Hepatocyte (in vitro differentiated cells): ENCODE measurements around the gene CDKL4. TPM values are rescaled to one million over a fixed set of nuclear protein-coding genes. Genes with fewer than 3 reads are reported as not detected.

ENCODE experiments used
- DNase-seq: peaks from one replicate; pipeline ENCODE4 v3.0.0-alpha.2; 2016; ENCODE audit warnings: low spot score
- H2AFZ ChIP-seq: fragments of 200-600 bp; sonication (generic); 2 replicates; pipeline ENCODE4 v1.6.0; 2016; ENCODE audit warnings: antibody characterized with exemption, mild to moderate bottlenecking
- H3K27ac ChIP-seq: fragments of 200-600 bp; sonication (generic); 2 replicates; pipeline ENCODE4 v1.5.1; 2016; ENCODE audit warnings: mild to moderate bottlenecking
- H3K27me3 ChIP-seq: fragments of 200-600 bp; sonication (generic); 2 replicates; pipeline ENCODE4 v1.6.1; 2016
- H3K36me3 ChIP-seq: fragments of 200-600 bp; sonication (generic); replicated peaks from 2 replicates; pipeline ENCODE4 v1.5.1; 2016; ENCODE audit warnings: low read depth; ENCODE audit not compliant: insufficient read depth
- H3K4me1 ChIP-seq: fragments of 200-600 bp; sonication (generic); 2 replicates; pipeline ENCODE4 v1.5.1; 2016; ENCODE audit warnings: mild to moderate bottlenecking, moderate library complexity; ENCODE audit not compliant: insufficient read depth
- H3K4me2 ChIP-seq: fragments of 200-600 bp; sonication (generic); 2 replicates; pipeline ENCODE4 v1.6.0; 2016
- H3K4me3 ChIP-seq: fragments of 200-600 bp; sonication (generic); 2 replicates; pipeline ENCODE4 v1.5.1; 2016; ENCODE audit warnings: mild to moderate bottlenecking
- H3K79me2 ChIP-seq: fragments of 200-600 bp; sonication (generic); 2 replicates; pipeline ENCODE4 v1.6.0; 2017; ENCODE audit warnings: mild to moderate bottlenecking
- H3K9me2 ChIP-seq: fragments of 200-600 bp; sonication (generic); replicated peaks from 2 replicates; pipeline ENCODE4 v1.6.0; 2017; ENCODE audit warnings: mild to moderate bottlenecking; ENCODE audit not compliant: insufficient read depth
- H3K9me3 ChIP-seq: fragments of 200-600 bp; sonication (generic); 2 replicates; pipeline ENCODE4 v1.5.1; 2016; ENCODE audit warnings: low read depth, mild to moderate bottlenecking
- H4K20me1 ChIP-seq: fragments of 200-600 bp; sonication (generic); 2 replicates; pipeline ENCODE4 v1.6.0; 2016; ENCODE audit warnings: mild to moderate bottlenecking; ENCODE audit not compliant: insufficient read depth, poor library complexity, severe bottlenecking
- CTCF ChIP-seq: fragments of 200-600 bp; sonication (generic); IDR thresholded peaks from 2 replicates; pipeline ENCODE4 v1.5.1; 2016; ENCODE audit warnings: antibody characterized with exemption, mild to moderate bottlenecking; ENCODE audit not compliant: poor library complexity
- EZH2 ChIP-seq: fragments of 200-600 bp; sonication (generic); IDR thresholded peaks from 2 replicates; pipeline ENCODE4 v1.6.1; 2016; ENCODE audit warnings: antibody characterized with exemption, mild to moderate bottlenecking, borderline replicate concordance
- EZH2phosphoT487 ChIP-seq: fragments of 200-600 bp; sonication (generic); IDR thresholded peaks from one replicate; pipeline ENCODE4 v1.6.1; 2018; ENCODE audit warnings: antibody characterized with exemption, mild to moderate bottlenecking, low read depth, moderate library complexity; ENCODE audit not compliant: unreplicated experiment, severe bottlenecking
- WGBS: methylation state at CpG from one replicate; pipeline ENCODE4 v1.1.6; 2016; ENCODE audit warnings: low lambda C conversion rate; ENCODE audit errors: missing lambda C conversion rate; 5-methylcytosine and 5-hydroxymethylcytosine counted together
- polyA plus RNA-seq: library from polyadenylated mRNA; unstranded; fragments of >200 nt; fragmentation: Nextera tagmentation; extraction: Ambion mirVana; gene quantifications from 2 replicates; pipeline ENCODE4 v1.2.1, GENCODE V29; 2016
- total RNA-seq: library from RNA; depleted of rRNA; stranded (reverse); fragments of >200 nt; gene quantifications from 2 replicates; pipeline ENCODE4 v1.2.3, GENCODE V29; 2014

The CDKL4 gene
- total and polyA plus RNA-seq, 2 experiments from 2014 or later: 0.10 to 0.35 TPM

- Histone ChIP-seq H3K36me3 (no peaks in the 10 kb centered on the region), H3K79me2 (no peaks in the 10 kb centered on the region), H3K9me2 (no peaks in the 10 kb centered on the region), H3K27me3 (no peaks in the 10 kb centered on the region), H3K4me1 (no peaks in the 10 kb centered on the region), H3K4me3 (no peak overlapping the region), H2AFZ (no peak overlapping the region), H3K27ac (no peak overlapping the region), H3K4me2 (no peak overlapping the region), H4K20me1 (no peaks in the 10 kb centered on the region), H3K9me3 (no peaks in the 10 kb centered on the region)
- TF ChIP-seq EZH2 (no peak), CTCF (no peak), EZH2phosphoT487 (no peak)
- no peak for DNase-seq
- 94% methylated on average over 6 of the region's 6 CpGs for WGBS
These were observed 3.0 kb downstream of the CDKL4 start for GRCh38 chr2:39240758-39241157.

- Histone ChIP-seq H3K4me3 (no peak overlapping the region), H3K79me2 (no peaks in the 10 kb centered on the region), H3K36me3 (no peaks in the 10 kb centered on the region), H3K27me3 (no peaks in the 10 kb centered on the region), H4K20me1 (no peaks in the 10 kb centered on the region), H3K9me3 (no peaks in the 10 kb centered on the region), H3K9me2 (no peaks in the 10 kb centered on the region), H3K27ac (no peak overlapping the region), H2AFZ (no peak overlapping the region), H3K4me2 (no peak overlapping the region), H3K4me1 (no peaks in the 10 kb centered on the region)
- TF ChIP-seq CTCF (no peak), EZH2 (no peak), EZH2phosphoT487 (no peak)
- DNase-seq: peak; percentile 29
- WGBS: 88% methylated on average over 1 of the region's 1 CpG
These were observed 9.0 kb downstream of the CDKL4 start for GRCh38 chr2:39234754-39235153.

GRCh38 chr2:39232141-39232540, 11.6 kb downstream of the CDKL4 start:
- Histone ChIP-seq H3K79me2 (no peaks in the 10 kb centered on the region), H3K27me3 (no peaks in the 10 kb centered on the region), H3K4me1 (peaks cover 3% of the 10 kb centered on the region), H3K9me2 (no peaks in the 10 kb centered on the region), H3K4me3 (no peak overlapping the region), H3K4me2 (no peak overlapping the region), H3K36me3 (no peaks in the 10 kb centered on the region), H3K9me3 (no peaks in the 10 kb centered on the region), H4K20me1 (no peaks in the 10 kb centered on the region), H3K27ac (no peak overlapping the region), H2AFZ (no peak overlapping the region)
- DNase-seq: no peak
- no peak for TF ChIP-seq CTCF
- no peak for TF ChIP-seq EZH2
- no peak for TF ChIP-seq EZH2phosphoT487
